HCT116 (cell line): Measurements from ENCODE around the gene RAB33B. TPM values are rescaled to one million over a fixed set of nuclear protein-coding genes. Genes with fewer than 3 reads are reported as not detected.

ENCODE experiments used
- ATAC-seq: fragments of 200-7000 bp; cut with Tn5 transposase; 2 replicates; pipeline ENCODE4 v1.9.1; 2020; ENCODE audit warnings: mild to moderate bottlenecking, moderate library complexity
- BruUV-seq: library from RNA; stranded (reverse); fragments of 400-500 nt; replicated peaks from 2 replicates; lab custom pipeline; 2021; lab: Mats Ljungman, UMichigan
- CTCF ChIA-PET: fragments of 300-600 bp; sonication (Branson Sonifier 250); formaldehyde crosslinking; loops from one replicate; lab custom pipeline; 2021; ENCODE audit warnings: antibody characterized with exemption; lab: Charles Lee
- POLR2A ChIA-PET: fragments of 300-600, 350-600 bp; sonication (Branson Sonifier 250); formaldehyde crosslinking; loops from one replicate; lab custom pipeline; 2021; ENCODE audit warnings: antibody characterized with exemption; lab: Charles Lee
- RAD21 ChIA-PET, 2 experiments: fragments of 300-600 bp; sonication (Branson Sonifier 250); formaldehyde crosslinking; loops; one replicate each; lab custom pipeline; 2023; ENCODE audit warnings: low total read pairs in 2 of 2; ENCODE audit not compliant: uncharacterized antibody in 2 of 2, unreplicated experiment in 2 of 2, low non-redundant PET in 1 of 2; lab: Charles Lee
- DNase-seq: peaks from one replicate; pipeline ENCODE4 v3.0.0-alpha.2; 2010; ENCODE audit warnings: low read depth, low spot score
- H2AFZ ChIP-seq: fragments of 200-600 bp; shearing (Covaris generic), sonication (generic); 2 replicates; pipeline ENCODE4 v1.6.1; 2017; ENCODE audit warnings: low read depth, mixed run types, mixed read lengths, antibody characterized with exemption, low read length; ENCODE audit not compliant: poor library complexity, severe bottlenecking
- H3K27ac ChIP-seq: 2 replicates; pipeline ENCODE4 v1.5.1; 2012; ENCODE audit warnings: low read depth, low read length
- H3K27me3 ChIP-seq: fragments of 200-600 bp; sonication (generic); 2 replicates; pipeline ENCODE4 v1.6.1; 2016; ENCODE audit warnings: mixed run types, low read length, mixed read lengths; ENCODE audit not compliant: insufficient read depth
- H3K36me3 ChIP-seq, 2 experiments: fragments of 200-500 bp in 1 of 2; fragments of 200-600 bp in 1 of 2; sonication (Bioruptor generic) in 1 of 2; sonication (generic) in 1 of 2; 2 replicates each; pipeline versions ENCODE4 v1.5.1 to v1.6.1; 2014 to 2016; ENCODE audit warnings: low read length in 2 of 2, inconsistent platforms in 1 of 2, mixed read lengths in 1 of 2, mixed run types in 1 of 2; ENCODE audit not compliant: insufficient read depth in 2 of 2, control insufficient read depth in 1 of 2
- H3K4me1 ChIP-seq, 2 experiments: fragments of 200-600 bp in 1 of 2; sonication (generic) in 1 of 2; 2 replicates each; pipeline versions ENCODE4 v1.5.1 to v1.6.1; 2012 to 2017; ENCODE audit warnings: low read length in 2 of 2, inconsistent platforms in 1 of 2, mild to moderate bottlenecking in 1 of 2, mixed read lengths in 1 of 2, mixed run types in 1 of 2, moderate library complexity in 1 of 2; ENCODE audit not compliant: insufficient read depth in 2 of 2, control insufficient read depth in 1 of 2
- H3K4me2 ChIP-seq: fragments of 200-600 bp; sonication (generic); 2 replicates; pipeline ENCODE4 v1.6.1; 2017; ENCODE audit warnings: mixed run types, low read length, mixed read lengths
- H3K4me3 ChIP-seq, 2 experiments: fragments of 200-600 bp in 1 of 2; sonication (generic) in 1 of 2; replicated peaks in 1 of 2; 2 replicates each; pipeline ENCODE4 v1.5.1; 2011 to 2016; ENCODE audit warnings: low read length in 2 of 2, control low read depth in 1 of 2, low read depth in 1 of 2, mild to moderate bottlenecking in 1 of 2, mixed read lengths in 1 of 2, mixed run types in 1 of 2
- H3K79me2 ChIP-seq: fragments of 200-600 bp; sonication (generic); 2 replicates; pipeline ENCODE4 v1.6.1; 2017; ENCODE audit warnings: mild to moderate bottlenecking, mixed run types, low read length, moderate library complexity, mixed read lengths; ENCODE audit not compliant: insufficient read depth
- H3K9ac ChIP-seq: fragments of 200-600 bp; sonication (generic); 2 replicates; pipeline ENCODE4 v1.6.1; 2016; ENCODE audit warnings: low read length, mixed read lengths
- H3K9me2 ChIP-seq: fragments of 200-600 bp; sonication (generic), shearing (Covaris generic); 2 replicates; pipeline ENCODE4 v1.6.1; 2017; ENCODE audit warnings: mixed run types, mild to moderate bottlenecking, moderate library complexity; ENCODE audit not compliant: insufficient read depth
- H3K9me3 ChIP-seq, 2 experiments: fragments of 200-500 bp in 1 of 2; fragments of 200-600 bp in 1 of 2; sonication (Bioruptor generic) in 1 of 2; sonication (generic) in 1 of 2; 2 replicates each; pipeline ENCODE4 v1.6.1; 2014 to 2017; ENCODE audit warnings: low read length in 2 of 2, mixed read lengths in 2 of 2, inconsistent platforms in 1 of 2, low read depth in 1 of 2, mild to moderate bottlenecking in 1 of 2, mixed run types in 1 of 2, moderate library complexity in 1 of 2; ENCODE audit not compliant: control insufficient read depth in 1 of 2, insufficient read depth in 1 of 2
- H4K20me1 ChIP-seq: fragments of 200-600 bp; sonication (generic), shearing (Covaris generic); 2 replicates; pipeline ENCODE4 v1.6.1; 2017; ENCODE audit warnings: mixed run types, mild to moderate bottlenecking, moderate library complexity; ENCODE audit not compliant: insufficient read depth
- CBX3 ChIP-seq: IDR thresholded peaks from 2 replicates; pipeline ENCODE4 v1.6.1; 2012; ENCODE audit warnings: low read depth
- CTCF ChIP-seq, 3 experiments: fragments of 200-600 bp in 1 of 3; sonication (generic) in 1 of 3; IDR thresholded peaks in 2 of 3; conservative IDR thresholded peaks in 1 of 3; 2 replicates each; pipeline ENCODE4 v1.5.1; 2012 to 2017; ENCODE audit warnings: low read depth in 2 of 3, low read length in 2 of 3, antibody characterized with exemption in 1 of 3, borderline replicate concordance in 1 of 3, control low read depth in 1 of 3, mild to moderate bottlenecking in 1 of 3, mixed read lengths in 1 of 3, mixed run types in 1 of 3, moderate library complexity in 1 of 3; ENCODE audit not compliant: insufficient read depth in 1 of 3
- EGR1 ChIP-seq: IDR thresholded peaks from 2 replicates; pipeline ENCODE4 v1.6.1; 2012; ENCODE audit warnings: low read depth
- ELF1 ChIP-seq: IDR thresholded peaks from 2 replicates; pipeline ENCODE4 v1.6.1; 2012; ENCODE audit warnings: low read depth, borderline replicate concordance
- EZH2 ChIP-seq: fragments of 200-600 bp; sonication (generic); IDR thresholded peaks from 2 replicates; pipeline ENCODE4 v1.6.1; 2017; ENCODE audit warnings: antibody characterized with exemption, mixed run types
- EZH2phosphoT487 ChIP-seq: fragments of 200-600 bp; IDR thresholded peaks from 2 replicates; pipeline ENCODE4 v1.6.1; 2018; ENCODE audit warnings: antibody characterized with exemption, borderline replicate concordance
- FOSL1 ChIP-seq: IDR thresholded peaks from 2 replicates; pipeline ENCODE4 v1.6.1; 2012; ENCODE audit warnings: low read depth
- JUND ChIP-seq: IDR thresholded peaks from 2 replicates; pipeline ENCODE4 v1.6.1; 2012
- POLR2AphosphoS5 ChIP-seq: IDR thresholded peaks from 2 replicates; pipeline ENCODE4 v1.6.1; 2011; ENCODE audit warnings: mild to moderate bottlenecking, low read depth, low read length, moderate library complexity
- RAD21 ChIP-seq: IDR thresholded peaks from 2 replicates; pipeline ENCODE4 v1.6.1; 2012; ENCODE audit warnings: low read depth, mild to moderate bottlenecking
- SP1 ChIP-seq: IDR thresholded peaks from 2 replicates; pipeline ENCODE4 v1.6.1; 2012; ENCODE audit warnings: low read depth
- SRF ChIP-seq: IDR thresholded peaks from 2 replicates; pipeline ENCODE4 v1.6.1; 2012; ENCODE audit warnings: low read depth
- YY1 ChIP-seq: IDR thresholded peaks from 2 replicates; pipeline ENCODE4 v1.6.1; 2011; ENCODE audit warnings: low read length, low read depth, moderate library complexity, mild to moderate bottlenecking; ENCODE audit not compliant: insufficient replicate concordance; ENCODE audit errors: extremely low read depth
- ZBTB33 ChIP-seq: IDR thresholded peaks from 2 replicates; pipeline ENCODE4 v1.6.1; 2011; ENCODE audit warnings: mild to moderate bottlenecking, low read length, moderate library complexity; ENCODE audit not compliant: insufficient replicate concordance; ENCODE audit errors: extremely low read depth
- ZFX ChIP-seq: fragments of 450-650 bp; IDR thresholded peaks from 2 replicates; pipeline ENCODE4 v1.6.1; 2017
- ZNF274 ChIP-seq: fragments of 200-500 bp; sonication (Bioruptor generic); IDR thresholded peaks from 2 replicates; pipeline ENCODE4 v1.6.1; 2014; ENCODE audit warnings: mild to moderate bottlenecking, low read depth, low read length, inconsistent platforms
- intact Hi-C: fragments of 100-400 bp; cut with micrococcal nuclease; formaldehyde crosslinking; loops from 2 replicates; pipeline ENCODE4 v1.10.0; 2022
- total RNA-seq: library from RNA; stranded (reverse); gene quantifications from one replicate; pipeline ENCODE4 v1.2.1, GENCODE V29; 2021; ENCODE audit not compliant: unreplicated experiment
- TF ChIP-seq, protein P1 (sequence below): IDR thresholded peaks from 2 replicates; pipeline ENCODE4 v1.6.1; 2012; ENCODE audit warnings: low read depth

The RAB33B gene
- total RNA-seq, 1 experiment from 2014 or later = 5.4 TPM

DNA sequence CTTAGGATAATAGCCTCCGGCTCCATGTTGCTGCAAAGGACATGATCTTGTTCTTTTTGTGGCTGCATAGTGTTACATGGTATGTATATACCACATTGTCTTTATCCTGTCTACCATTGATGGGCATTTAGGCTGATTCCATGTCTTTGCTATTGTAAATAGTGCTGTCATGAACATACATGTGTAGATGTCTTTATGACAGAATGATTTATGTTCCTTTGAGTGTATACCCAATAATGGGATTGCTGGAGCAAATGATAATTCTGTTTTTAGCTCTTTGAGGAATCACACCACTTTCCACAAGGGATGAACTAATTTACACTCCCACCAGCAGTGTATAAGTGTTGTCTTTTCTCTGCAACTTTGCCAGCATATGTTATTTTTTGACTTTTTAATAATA lies 4.6 kb downstream of the RAB33B start:
- Histone ChIP-seq H3K4me2 (peak overlapping the region; percentile 37; the same call in 1 of the 2 replicates), H3K9me2 (no peaks in the 10 kb centered on the region), H3K9ac (no peak overlapping the region), H2AFZ (no peak overlapping the region), H3K4me1 (peaks cover 8 to 24% of the 10 kb centered on the region in 2 experiments), H3K27me3 (no peaks in the 10 kb centered on the region), H3K79me2 (peaks cover 79% of the 10 kb centered on the region), H3K9me3 (no peaks in the 10 kb centered on the region), H3K27ac (no peak overlapping the region), H3K36me3 (no peaks in the 10 kb centered on the region), H4K20me1 (no peaks in the 10 kb centered on the region), H3K4me3 (no peak overlapping the region)
- TF ChIP-seq CTCF (IDR thresholded peaks at IDR 0.05 in 2 of 3, conservative IDR thresholded peaks at IDR 0.05 in 1 of 3; ENCODE audit: borderline replicate concordance in 1 of 3, insufficient read depth in 1 of 3, low read depth in 2 of 3, low read length in 2 of 3) (no peak), ZNF274 (no peak), CBX3 (no peak), RAD21 (no peak), JUND (no peak), ELF1 (no peak), EZH2phosphoT487 (no peak), SP1 (no peak), EZH2 (no peak), ZBTB33 (no peak), ZFX (no peak), EGR1 (no peak), YY1 (no peak), SRF (no peak), POLR2AphosphoS5 (no peak), FOSL1 (no peak)
- TF ChIP-seq, protein P1, sequence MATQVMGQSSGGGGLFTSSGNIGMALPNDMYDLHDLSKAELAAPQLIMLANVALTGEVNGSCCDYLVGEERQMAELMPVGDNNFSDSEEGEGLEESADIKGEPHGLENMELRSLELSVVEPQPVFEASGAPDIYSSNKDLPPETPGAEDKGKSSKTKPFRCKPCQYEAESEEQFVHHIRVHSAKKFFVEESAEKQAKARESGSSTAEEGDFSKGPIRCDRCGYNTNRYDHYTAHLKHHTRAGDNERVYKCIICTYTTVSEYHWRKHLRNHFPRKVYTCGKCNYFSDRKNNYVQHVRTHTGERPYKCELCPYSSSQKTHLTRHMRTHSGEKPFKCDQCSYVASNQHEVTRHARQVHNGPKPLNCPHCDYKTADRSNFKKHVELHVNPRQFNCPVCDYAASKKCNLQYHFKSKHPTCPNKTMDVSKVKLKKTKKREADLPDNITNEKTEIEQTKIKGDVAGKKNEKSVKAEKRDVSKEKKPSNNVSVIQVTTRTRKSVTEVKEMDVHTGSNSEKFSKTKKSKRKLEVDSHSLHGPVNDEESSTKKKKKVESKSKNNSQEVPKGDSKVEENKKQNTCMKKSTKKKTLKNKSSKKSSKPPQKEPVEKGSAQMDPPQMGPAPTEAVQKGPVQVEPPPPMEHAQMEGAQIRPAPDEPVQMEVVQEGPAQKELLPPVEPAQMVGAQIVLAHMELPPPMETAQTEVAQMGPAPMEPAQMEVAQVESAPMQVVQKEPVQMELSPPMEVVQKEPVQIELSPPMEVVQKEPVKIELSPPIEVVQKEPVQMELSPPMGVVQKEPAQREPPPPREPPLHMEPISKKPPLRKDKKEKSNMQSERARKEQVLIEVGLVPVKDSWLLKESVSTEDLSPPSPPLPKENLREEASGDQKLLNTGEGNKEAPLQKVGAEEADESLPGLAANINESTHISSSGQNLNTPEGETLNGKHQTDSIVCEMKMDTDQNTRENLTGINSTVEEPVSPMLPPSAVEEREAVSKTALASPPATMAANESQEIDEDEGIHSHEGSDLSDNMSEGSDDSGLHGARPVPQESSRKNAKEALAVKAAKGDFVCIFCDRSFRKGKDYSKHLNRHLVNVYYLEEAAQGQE = no peak
- no peak for DNase-seq
- CTCF ChIA-PET = no interaction called here
- ATAC-seq = no peak
- intact Hi-C loops = no loop called here
- POLR2A ChIA-PET = no interaction called here
- RAD21 ChIA-PET = no interaction called here
- BruUV-seq = no TSS peak
